Glutamatergic neuron (in vitro differentiated cells): ENCODE data around the gene ARMS2. TPM values are rescaled to one million over a fixed set of nuclear protein-coding genes. Genes with fewer than 3 reads are reported as not detected.

ENCODE experiments used
- DNase-seq: peaks from one replicate; pipeline ENCODE4 v3.0.0; 2022
- H3K27ac Mint-ChIP-seq: one replicate; pipeline ENCODE4 v1.8.0; 2020; ENCODE audit warnings: mild to moderate bottlenecking, mixed read lengths, inconsistent platforms; ENCODE audit not compliant: unreplicated experiment
- H3K27me3 Mint-ChIP-seq: one replicate; pipeline ENCODE4 v1.8.0; 2020; ENCODE audit warnings: mild to moderate bottlenecking, moderate library complexity, mixed read lengths, inconsistent platforms; ENCODE audit not compliant: unreplicated experiment
- H3K36me3 Mint-ChIP-seq: one replicate; pipeline ENCODE4 v1.8.0; 2020; ENCODE audit warnings: mild to moderate bottlenecking, mixed read lengths, inconsistent platforms; ENCODE audit not compliant: unreplicated experiment
- H3K4me1 Mint-ChIP-seq: one replicate; pipeline ENCODE4 v1.8.0; 2020; ENCODE audit warnings: mild to moderate bottlenecking, low read depth, mixed read lengths, inconsistent platforms; ENCODE audit not compliant: unreplicated experiment
- H3K4me3 Mint-ChIP-seq: one replicate; pipeline ENCODE4 v1.8.0; 2020; ENCODE audit warnings: mild to moderate bottlenecking, mixed read lengths, inconsistent platforms; ENCODE audit not compliant: unreplicated experiment
- H3K9me3 Mint-ChIP-seq: one replicate; pipeline ENCODE4 v1.8.0; 2020; ENCODE audit warnings: mild to moderate bottlenecking, moderate library complexity, mixed read lengths, inconsistent platforms; ENCODE audit not compliant: unreplicated experiment
- total RNA-seq: library from RNA; stranded (reverse); fragmentation: NEBNext Ultra II Directional; extraction: Animal tissue kit (Norgen Biotek cat#: 25700); gene quantifications from one replicate; pipeline ENCODE4 v1.2.1, GENCODE V29; 2021; ENCODE audit not compliant: unreplicated experiment
- TF ChIP-seq, protein P1 (sequence below): fragments of 200-600 bp; sonication (generic); IDR thresholded peaks from one replicate; pipeline ENCODE4 v1.5.0; 2021; ENCODE audit not compliant: partially characterized antibody, unreplicated experiment

The ARMS2 gene
- total RNA-seq, 1 donor from 2014 or later = not detected

DNA sequence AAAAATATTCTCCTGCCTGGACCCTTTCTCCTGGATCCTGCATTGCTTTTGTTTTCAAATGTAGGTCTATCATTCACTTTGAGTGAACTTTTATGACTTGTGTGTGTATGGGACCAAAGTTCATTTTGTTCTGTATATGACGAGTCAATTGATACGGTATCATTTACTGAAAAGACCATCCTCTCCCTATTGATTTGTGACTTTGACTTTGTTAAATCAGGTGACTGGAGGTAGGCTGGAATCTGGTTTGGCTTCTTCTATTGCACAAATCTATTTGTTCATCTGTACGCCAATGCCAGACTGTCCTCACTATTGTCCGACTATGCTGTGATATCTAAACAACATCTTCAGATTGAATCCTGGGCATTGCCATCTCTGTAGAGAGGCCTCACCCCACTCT is 5.3 kb upstream of the ARMS2 start:
- peaks cover 5% of the 10 kb centered on the region for H3K36me3 Mint-ChIP-seq
- no peak overlapping the region for H3K27ac Mint-ChIP-seq
- DNase-seq = no peak
- H3K9me3 Mint-ChIP-seq = peaks cover 3% of the 10 kb centered on the region
- H3K4me3 Mint-ChIP-seq = no peak overlapping the region
- H3K4me1 Mint-ChIP-seq = peaks cover 5% of the 10 kb centered on the region
- TF ChIP-seq, protein P1, sequence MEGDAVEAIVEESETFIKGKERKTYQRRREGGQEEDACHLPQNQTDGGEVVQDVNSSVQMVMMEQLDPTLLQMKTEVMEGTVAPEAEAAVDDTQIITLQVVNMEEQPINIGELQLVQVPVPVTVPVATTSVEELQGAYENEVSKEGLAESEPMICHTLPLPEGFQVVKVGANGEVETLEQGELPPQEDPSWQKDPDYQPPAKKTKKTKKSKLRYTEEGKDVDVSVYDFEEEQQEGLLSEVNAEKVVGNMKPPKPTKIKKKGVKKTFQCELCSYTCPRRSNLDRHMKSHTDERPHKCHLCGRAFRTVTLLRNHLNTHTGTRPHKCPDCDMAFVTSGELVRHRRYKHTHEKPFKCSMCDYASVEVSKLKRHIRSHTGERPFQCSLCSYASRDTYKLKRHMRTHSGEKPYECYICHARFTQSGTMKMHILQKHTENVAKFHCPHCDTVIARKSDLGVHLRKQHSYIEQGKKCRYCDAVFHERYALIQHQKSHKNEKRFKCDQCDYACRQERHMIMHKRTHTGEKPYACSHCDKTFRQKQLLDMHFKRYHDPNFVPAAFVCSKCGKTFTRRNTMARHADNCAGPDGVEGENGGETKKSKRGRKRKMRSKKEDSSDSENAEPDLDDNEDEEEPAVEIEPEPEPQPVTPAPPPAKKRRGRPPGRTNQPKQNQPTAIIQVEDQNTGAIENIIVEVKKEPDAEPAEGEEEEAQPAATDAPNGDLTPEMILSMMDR = no peak
- no peaks in the 10 kb centered on the region for H3K27me3 Mint-ChIP-seq

DNA sequence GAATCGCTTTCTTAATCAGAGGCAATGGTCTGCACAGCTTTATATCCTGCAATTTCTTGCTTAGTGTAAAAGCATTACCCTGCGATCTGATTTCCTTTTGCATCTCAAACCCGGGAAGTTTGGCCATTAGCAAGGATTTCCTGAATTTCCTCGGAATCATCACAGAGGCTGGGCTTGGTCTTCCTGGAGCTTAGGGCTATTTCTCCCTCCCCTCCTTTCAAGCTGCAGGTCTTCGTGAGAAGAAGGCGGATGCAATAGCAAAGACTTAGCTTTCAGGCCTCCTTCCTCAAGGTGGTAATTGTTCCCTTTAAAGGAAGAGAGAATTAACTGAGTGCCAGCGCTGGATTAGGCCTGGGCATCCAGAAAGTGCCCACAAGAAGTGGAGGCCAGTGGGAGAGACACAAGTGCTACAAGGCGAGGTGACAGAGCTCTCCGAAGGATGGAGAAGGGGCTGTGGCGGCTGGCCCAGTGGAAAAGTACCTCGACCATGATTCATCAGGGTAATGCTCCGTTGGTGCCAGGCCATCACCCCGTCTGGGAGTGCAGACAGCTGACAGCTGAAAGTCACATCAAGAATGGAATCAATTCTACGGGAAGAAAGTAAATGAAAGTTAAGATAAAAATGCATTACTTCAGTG is 4.0 kb upstream of the ARMS2 start:
- TF ChIP-seq, protein P1 = no peak
- Mint-ChIP-seq H3K36me3 (peaks cover 5% of the 10 kb centered on the region), H3K27ac (no peak overlapping the region), H3K9me3 (peaks cover 3% of the 10 kb centered on the region), H3K4me1 (peaks cover 7% of the 10 kb centered on the region), H3K27me3 (no peaks in the 10 kb centered on the region), H3K4me3 (no peak overlapping the region)
- no peak for DNase-seq

DNA sequence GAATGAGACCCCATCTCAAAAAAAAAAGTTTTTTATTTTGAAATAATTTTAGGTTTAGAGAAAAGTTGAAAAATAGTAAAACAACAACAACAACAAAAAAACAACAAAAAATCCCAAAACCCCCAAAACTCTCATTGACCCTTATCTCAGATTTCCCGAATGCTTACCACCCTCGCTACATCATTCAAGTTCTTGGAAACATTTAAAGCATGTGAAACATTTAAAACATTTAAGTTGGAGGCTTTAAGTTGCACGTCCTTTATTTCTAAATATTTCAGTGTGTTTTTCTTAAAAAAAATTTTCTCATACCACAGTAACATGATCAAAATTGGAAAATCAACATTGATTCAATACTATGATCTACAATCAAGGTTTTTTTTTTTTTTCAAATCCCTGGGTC is 382 bp upstream of the ARMS2 start:
- peaks cover 8% of the 10 kb centered on the region for H3K4me1 Mint-ChIP-seq
- H3K4me3 Mint-ChIP-seq = no peak overlapping the region
- H3K27me3 Mint-ChIP-seq = peaks cover 3% of the 10 kb centered on the region
- TF ChIP-seq, protein P1 = no peak
- H3K27ac Mint-ChIP-seq = no peak overlapping the region
- H3K9me3 Mint-ChIP-seq = peaks cover 3% of the 10 kb centered on the region
- H3K36me3 Mint-ChIP-seq = no peaks in the 10 kb centered on the region
- no peak for DNase-seq

DNA sequence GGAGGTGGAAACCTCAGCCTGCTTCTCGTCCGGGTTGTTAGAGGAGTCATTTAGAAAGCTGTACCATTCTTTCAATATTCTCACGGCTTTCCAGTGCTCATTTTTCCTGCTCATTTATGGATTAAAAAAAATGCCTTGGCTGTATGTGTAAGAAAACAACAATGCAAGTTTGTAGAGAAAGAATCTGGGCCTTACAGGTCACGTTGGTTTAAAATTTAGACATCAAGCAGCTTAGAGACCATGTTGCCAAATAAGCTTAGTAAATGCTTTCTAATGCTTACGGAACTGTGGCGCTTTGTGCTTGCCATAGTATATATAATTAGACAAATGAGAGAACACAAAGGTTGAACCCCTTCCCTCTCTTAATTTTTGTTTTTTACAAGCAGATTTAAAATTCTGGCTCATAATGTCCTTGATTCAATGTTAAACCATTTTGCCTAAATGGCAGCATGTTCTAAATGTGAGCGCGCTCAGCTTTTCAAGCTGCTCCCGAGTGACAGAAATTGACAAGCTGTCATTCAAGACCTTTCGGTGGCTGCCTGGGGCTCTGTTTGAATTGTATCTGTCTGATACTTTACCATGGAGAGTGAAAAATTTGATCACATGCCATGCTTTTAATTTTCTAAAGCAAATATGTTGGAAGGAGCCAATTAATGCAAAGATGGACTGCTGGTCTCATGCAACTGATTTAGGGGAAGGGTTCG is 1.1 kb downstream of the ARMS2 start:
- Mint-ChIP-seq H3K4me3 (no peak overlapping the region), H3K4me1 (peaks cover 6% of the 10 kb centered on the region), H3K9me3 (peaks cover 3% of the 10 kb centered on the region), H3K27ac (no peak overlapping the region), H3K27me3 (peaks cover 7% of the 10 kb centered on the region), H3K36me3 (no peaks in the 10 kb centered on the region)
- DNase-seq = no peak
- TF ChIP-seq, protein P1 = no peak

DNA sequence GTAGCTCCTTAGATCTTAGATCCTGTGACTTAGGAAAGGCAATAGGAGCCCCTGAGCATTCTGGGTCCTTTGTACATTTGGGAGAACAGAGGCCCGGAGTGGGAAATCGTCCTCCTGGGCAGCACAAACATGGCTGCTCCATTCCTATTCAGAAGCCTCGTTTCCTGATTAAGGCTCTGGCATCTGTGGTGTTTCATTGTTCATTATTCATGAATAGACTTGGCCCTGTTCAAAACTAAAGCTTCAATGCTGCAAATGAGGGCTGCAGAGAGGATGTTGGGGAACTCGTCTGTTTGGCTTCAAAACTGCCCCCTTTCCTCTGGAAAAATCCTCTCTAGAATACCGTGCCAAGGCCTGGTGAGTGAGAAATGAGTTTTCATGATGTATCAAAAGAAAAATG is 3.5 kb downstream of the ARMS2 start:
- no peak for DNase-seq
- H3K27me3 Mint-ChIP-seq = peaks cover 17% of the 10 kb centered on the region
- H3K4me1 Mint-ChIP-seq = peaks cover 11% of the 10 kb centered on the region
- peaks cover 8% of the 10 kb centered on the region for H3K9me3 Mint-ChIP-seq
- H3K4me3 Mint-ChIP-seq = no peak overlapping the region
- H3K27ac Mint-ChIP-seq = no peak overlapping the region
- TF ChIP-seq, protein P1 = no peak
- H3K36me3 Mint-ChIP-seq = no peaks in the 10 kb centered on the region
